HuH-7.5 (cell line): ENCODE measurements around the gene DKC1.

Experiments
- DNase-seq: peaks from one replicate; pipeline ENCODE4 v3.0.0; 2011; ENCODE audit warnings: low spot score

The DKC1 gene

GRCh38 chrX:154762537-154763296 lies at the start of gene DKC1:
TSS of gene DKC1 (plus strand) at chrX:154762864. CDS start at chrX:154762966, 102 bp downstream.
- DNase-seq: peak; percentile 75

GRCh38 chrX:154714925-154715324 lies 47.7 kb upstream of the DKC1 start:
- DNase-seq: peak; percentile 18

- DNase-seq: no peak
Observed at GRCh38 chrX:154715825-154716224, 46.8 kb upstream of the DKC1 start.

GRCh38 chrX:154717824-154718223 lies 44.8 kb upstream of the DKC1 start:
- DNase-seq: no peak

GRCh38 chrX:154718616-154719015 lies 44.0 kb upstream of the DKC1 start:
- DNase-seq: no peak

- DNase-seq: no peak
Observed at GRCh38 chrX:154719132-154719675, 43.5 kb upstream of the DKC1 start.

GRCh38 chrX:154720067-154720466 lies 42.6 kb upstream of the DKC1 start:
- DNase-seq: no peak

- no peak for DNase-seq
Observed at GRCh38 chrX:154721155-154721554, 41.5 kb upstream of the DKC1 start.

GRCh38 chrX:154724993-154725756 lies 37.5 kb upstream of the DKC1 start:
- no peak for DNase-seq

- DNase-seq: no peak
Observed at GRCh38 chrX:154727418-154727817, 35.2 kb upstream of the DKC1 start.

- DNase-seq: no peak
Observed at GRCh38 chrX:154727871-154728270, 34.8 kb upstream of the DKC1 start.

GRCh38 chrX:154728431-154729190 lies 34.1 kb upstream of the DKC1 start:
- DNase-seq: no peak

- no peak for DNase-seq
Observed at GRCh38 chrX:154729439-154729838, 33.2 kb upstream of the DKC1 start.

GRCh38 chrX:154730253-154730891 lies 32.3 kb upstream of the DKC1 start:
- DNase-seq: no peak

GRCh38 chrX:154731184-154731583 lies 31.5 kb upstream of the DKC1 start:
- no peak for DNase-seq

- DNase-seq: no peak
Observed at GRCh38 chrX:154731881-154732280, 30.8 kb upstream of the DKC1 start.

GRCh38 chrX:154732421-154733065 lies 30.1 kb upstream of the DKC1 start:
- DNase-seq: no peak

- DNase-seq: no peak
Observed at GRCh38 chrX:154733066-154733425, 29.6 kb upstream of the DKC1 start.

- no peak for DNase-seq
Observed at GRCh38 chrX:154734061-154734781, 28.4 kb upstream of the DKC1 start.

- DNase-seq: no peak
Observed at GRCh38 chrX:154735695-154736393, 26.8 kb upstream of the DKC1 start.
